A549 (cell line): ENCODE data around the gene CD27. TPM values are rescaled to one million over a fixed set of nuclear protein-coding genes. Genes with fewer than 3 reads are reported as not detected.

Source experiments
- ATAC-seq, 2 experiments: fragments of 200-7000 bp in 1 of 2; fragments of >200 bp in 1 of 2; cut with Nextera tagmentation in 1 of 2; cut with Tn5 transposase in 1 of 2; 3 replicates each; pipeline versions ENCODE4 v1.8.0 to v1.9.1; 2018 to 2020; ENCODE audit warnings: mild to moderate bottlenecking in 1 of 2, moderate library complexity in 1 of 2
- CTCF ChIA-PET: fragments of 300-600 bp; sonication (Branson Sonifier 250); formaldehyde crosslinking; extraction: SDS; loops from one replicate; lab custom pipeline; 2021; ENCODE audit warnings: antibody characterized with exemption, inconsistent platforms; lab: Yijun Ruan, JAX
- POLR2A ChIA-PET: fragments of 350-600 bp; formaldehyde crosslinking; extraction: SDS; loops from one replicate; lab custom pipeline; 2021; ENCODE audit warnings: antibody characterized with exemption, inconsistent platforms; lab: Yijun Ruan, JAX
- DNase-seq, 2 experiments: peaks; one replicate each; pipeline versions ENCODE4 v3.0.0 to v3.0.0-alpha.2; 2011 to 2016; ENCODE audit warnings: low read depth in 1 of 2, low spot score in 1 of 2
- FAIRE-seq: peaks from 2 replicates; lab custom pipeline; 2011; peaks lifted over from hg19 to GRCh38; lab: Jason Lieb, UNC
- H3K27ac ChIP-seq, 2 experiments: fragments of >200 bp; sonication (Bioruptor Twin); formaldehyde crosslinking; 3 replicates each; pipeline ENCODE4 v1.5.1; 2016 to 2017
- H3K4me1 ChIP-seq: fragments of >200 bp; sonication (Bioruptor Twin); formaldehyde crosslinking; 3 replicates; pipeline ENCODE4 v1.6.1; 2016
- H3K4me2 ChIP-seq: fragments of >200 bp; sonication (Bioruptor Twin); formaldehyde crosslinking; 3 replicates; pipeline ENCODE4 v1.6.1; 2016
- H3K4me3 ChIP-seq: fragments of >200 bp; sonication (Bioruptor Twin); formaldehyde crosslinking; 3 replicates; pipeline ENCODE4 v1.5.1; 2016
- H3K9me3 ChIP-seq: fragments of >200 bp; sonication (Bioruptor Twin); formaldehyde crosslinking; 3 replicates; pipeline ENCODE4 v1.6.1; 2016
- BCL3 ChIP-seq: fragments of >200 bp; sonication (Bioruptor Twin); formaldehyde crosslinking; IDR thresholded peaks from 3 replicates; pipeline ENCODE4 v1.6.1; 2016
- BHLHE40 ChIP-seq: IDR thresholded peaks from 2 replicates; pipeline ENCODE4 v1.6.1; 2012; ENCODE audit warnings: low read depth, low read length, inconsistent platforms
- CHD4 ChIP-seq: fragments of 200-600 bp; sonication (generic); IDR thresholded peaks from 2 replicates; pipeline ENCODE4 v1.6.1; 2016; ENCODE audit warnings: antibody characterized with exemption, mild to moderate bottlenecking, borderline replicate concordance
- FOSB ChIP-seq: fragments of 250-450 bp; sonication (Bioruptor Pico); IDR thresholded peaks from 2 replicates; pipeline ENCODE4 v1.5.0; 2020; ENCODE audit warnings: mild to moderate bottlenecking, moderate library complexity
- FOSL2 ChIP-seq, 2 experiments: fragments of 450-650 bp in 1 of 2; fragments of >200 bp in 1 of 2; sonication (Bioruptor Twin) in 1 of 2; formaldehyde crosslinking; IDR thresholded peaks; 2 replicates each; pipeline versions ENCODE4 v1.5.0 to v1.6.1; 2016 to 2020; ENCODE audit warnings: mild to moderate bottlenecking in 1 of 2, moderate library complexity in 1 of 2
- HES2 ChIP-seq: fragments of >200 bp; sonication (Bioruptor Twin); formaldehyde crosslinking; IDR thresholded peaks from 2 replicates; pipeline ENCODE4 v1.6.1; 2016
- HOXA7 ChIP-seq: fragments of 250-450 bp; sonication (Bioruptor Pico); IDR thresholded peaks from 2 replicates; pipeline ENCODE4 v1.5.0; 2020; ENCODE audit warnings: mild to moderate bottlenecking, moderate library complexity
- JUNB ChIP-seq: fragments of >200 bp; sonication (Bioruptor Twin); formaldehyde crosslinking; IDR thresholded peaks from 2 replicates; pipeline ENCODE4 v1.6.1; 2016
- MYC ChIP-seq: IDR thresholded peaks from 2 replicates; pipeline ENCODE4 v1.6.1; 2012; ENCODE audit warnings: mild to moderate bottlenecking, inconsistent platforms, low read length, improper control_type of control experiment, borderline replicate concordance
- NPAS2 ChIP-seq: fragments of 250-450 bp; sonication (Bioruptor Pico); IDR thresholded peaks from 2 replicates; pipeline ENCODE4 v1.8.0; 2022; ENCODE audit warnings: mild to moderate bottlenecking, moderate library complexity, borderline replicate concordance
- NR3C1 ChIP-seq: fragments of >200 bp; sonication (Bioruptor Twin); formaldehyde crosslinking; IDR thresholded peaks from 3 replicates; pipeline ENCODE4 v1.6.1; 2017
- POLR2A ChIP-seq: IDR thresholded peaks from 2 replicates; pipeline ENCODE4 v1.6.1; 2012; ENCODE audit warnings: mild to moderate bottlenecking, low read length
- POLR2AphosphoS2 ChIP-seq: conservative IDR thresholded peaks from 2 replicates; pipeline ENCODE4 v1.6.1; 2012; ENCODE audit warnings: low read length, improper control_type of control experiment, inconsistent platforms
- RARB ChIP-seq: fragments of 250-450 bp; sonication (Bioruptor Pico); IDR thresholded peaks from 2 replicates; pipeline ENCODE4 v1.8.0; 2021; ENCODE audit warnings: mild to moderate bottlenecking, moderate library complexity
- USF2 ChIP-seq: fragments of 450-650 bp; IDR thresholded peaks from 2 replicates; pipeline ENCODE4 v1.6.1; 2014; ENCODE audit warnings: antibody characterized with exemption
- ZC3H11A ChIP-seq: fragments of 450-650 bp; IDR thresholded peaks from 2 replicates; pipeline ENCODE4 v1.6.1; 2014; ENCODE audit warnings: antibody characterized with exemption, mild to moderate bottlenecking
- ZFP36 ChIP-seq: fragments of 450-650 bp; IDR thresholded peaks from 2 replicates; pipeline ENCODE4 v1.6.1; 2014; ENCODE audit warnings: borderline replicate concordance; ENCODE audit not compliant: partially characterized antibody
- ZSCAN20 ChIP-seq: fragments of 250-450 bp; sonication (Bioruptor Pico); IDR thresholded peaks from 2 replicates; pipeline ENCODE4 v1.8.0; 2022; ENCODE audit warnings: mild to moderate bottlenecking, moderate library complexity
- WGBS: methylation state at CpG from one replicate; pipeline ENCODE4 v1.1.6; 2017; ENCODE audit errors: missing lambda C conversion rate; 5-methylcytosine and 5-hydroxymethylcytosine counted together
- polyA plus RNA-seq, 4 experiments: library from polyadenylated mRNA; depleted of rRNA in 3 of 4; stranded (reverse); fragments of >200 nt; fragmentation: RNase III in 1 of 4; extraction: RNeasy Plus Mini Kit Qiagen cat#74134 plus additional on column Dnase treatment in 1 of 4; gene quantifications; 2 replicates in 3 of 4; 3 replicates in 1 of 4; pipeline ENCODE4 v1.2.3, GENCODE V29; 2011 to 2017
- TF ChIP-seq, protein P1 (sequence below): fragments of 250-450 bp; sonication (Bioruptor Pico); IDR thresholded peaks from 2 replicates; pipeline ENCODE4 v1.5.0; 2021; ENCODE audit warnings: mild to moderate bottlenecking, moderate library complexity, borderline replicate concordance
- TF ChIP-seq, protein P2 (sequence below): IDR thresholded peaks from 2 replicates; pipeline ENCODE4 v1.6.1; 2012
- TF ChIP-seq, protein P3 (sequence below): IDR thresholded peaks from 2 replicates; pipeline ENCODE4 v1.6.1; 2012
- TF ChIP-seq, protein P4 (sequence below): fragments of 200-600 bp; sonication (generic); IDR thresholded peaks from 2 replicates; pipeline ENCODE4 v1.6.1; 2016; ENCODE audit warnings: antibody characterized with exemption, mild to moderate bottlenecking, moderate library complexity

CD27 gene
- polyA plus RNA-seq, 2 of the 4 experiments (the other 2 are of a cell fraction), result not detected

GRCh38 chr12:6469609-6470374 lies 25.0 kb downstream of the CD27 start:
- FAIRE-seq, result no peak
- H3K4me1 ChIP-seq, result peaks cover 42% of the 10 kb centered on the region
- 40% methylated on average over 7 of the region's 16 CpGs for WGBS
- ChIA-PET CTCF (interaction anchor here (0.8 to 4.6 kb wide), 12 partner anchors 13 to 481 kb away, joined by 3 to 33 read pairs (median 4); partner anchors contain the start of gene MRPL51), POLR2A (interaction anchor here (0.8 to 2.7 kb wide), 40 partner anchors 9 to 302 kb away, joined by 3 to 42 read pairs (median 6); partner anchors contain the start of genes CD9, COPS7A, GAPDH and MRPL51)
- H3K27ac ChIP-seq, result peak overlapping the region; percentile 81 to 90
- H3K4me2 ChIP-seq, result peak overlapping the region; percentile 100
- TF ChIP-seq CHD4 (no peak), JUNB (no peak), USF2 (no peak), MYC (no peak), HES2 (no peak), FOSL2 (IDR thresholded peaks at IDR 0.05) (no peak), FOSL2 (CRISPR knock-in tag; IDR thresholded peaks at IDR 0.05) (no peak), ZFP36 (no peak), FOSB (CRISPR knock-in tag) (no peak), POLR2AphosphoS2 (no peak), NPAS2 (CRISPR knock-in tag) (no peak), RARB (CRISPR knock-in tag) (no peak), ZC3H11A (no peak), ZSCAN20 (CRISPR knock-in tag) (no peak), NR3C1 (no peak)
- TF ChIP-seq, protein P1, sequence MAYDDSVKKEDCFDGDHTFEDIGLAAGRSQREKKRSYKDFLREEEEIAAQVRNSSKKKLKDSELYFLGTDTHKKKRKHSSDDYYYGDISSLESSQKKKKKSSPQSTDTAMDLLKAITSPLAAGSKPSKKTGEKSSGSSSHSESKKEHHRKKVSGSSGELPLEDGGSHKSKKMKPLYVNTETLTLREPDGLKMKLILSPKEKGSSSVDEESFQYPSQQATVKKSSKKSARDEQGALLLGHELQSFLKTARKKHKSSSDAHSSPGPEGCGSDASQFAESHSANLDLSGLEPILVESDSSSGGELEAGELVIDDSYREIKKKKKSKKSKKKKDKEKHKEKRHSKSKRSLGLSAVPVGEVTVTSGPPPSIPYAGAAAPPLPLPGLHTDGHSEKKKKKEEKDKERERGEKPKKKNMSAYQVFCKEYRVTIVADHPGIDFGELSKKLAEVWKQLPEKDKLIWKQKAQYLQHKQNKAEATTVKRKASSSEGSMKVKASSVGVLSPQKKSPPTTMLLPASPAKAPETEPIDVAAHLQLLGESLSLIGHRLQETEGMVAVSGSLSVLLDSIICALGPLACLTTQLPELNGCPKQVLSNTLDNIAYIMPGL, result no peak
- TF ChIP-seq, protein P2, sequence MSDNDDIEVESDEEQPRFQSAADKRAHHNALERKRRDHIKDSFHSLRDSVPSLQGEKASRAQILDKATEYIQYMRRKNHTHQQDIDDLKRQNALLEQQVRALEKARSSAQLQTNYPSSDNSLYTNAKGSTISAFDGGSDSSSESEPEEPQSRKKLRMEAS, result no peak
- TF ChIP-seq, protein P3, sequence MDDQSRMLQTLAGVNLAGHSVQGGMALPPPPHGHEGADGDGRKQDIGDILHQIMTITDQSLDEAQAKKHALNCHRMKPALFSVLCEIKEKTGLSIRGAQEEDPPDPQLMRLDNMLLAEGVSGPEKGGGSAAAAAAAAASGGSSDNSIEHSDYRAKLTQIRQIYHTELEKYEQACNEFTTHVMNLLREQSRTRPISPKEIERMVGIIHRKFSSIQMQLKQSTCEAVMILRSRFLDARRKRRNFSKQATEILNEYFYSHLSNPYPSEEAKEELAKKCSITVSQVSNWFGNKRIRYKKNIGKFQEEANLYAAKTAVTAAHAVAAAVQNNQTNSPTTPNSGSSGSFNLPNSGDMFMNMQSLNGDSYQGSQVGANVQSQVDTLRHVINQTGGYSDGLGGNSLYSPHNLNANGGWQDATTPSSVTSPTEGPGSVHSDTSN, result no peak
- H3K4me3 ChIP-seq, result peak overlapping the region; percentile 68
- no peaks in the 10 kb centered on the region for H3K9me3 ChIP-seq
- DNase-seq, result no peak
- ATAC-seq, result peak; percentile 14 to 16; a peak in 5 of 6 replicates

DNA sequence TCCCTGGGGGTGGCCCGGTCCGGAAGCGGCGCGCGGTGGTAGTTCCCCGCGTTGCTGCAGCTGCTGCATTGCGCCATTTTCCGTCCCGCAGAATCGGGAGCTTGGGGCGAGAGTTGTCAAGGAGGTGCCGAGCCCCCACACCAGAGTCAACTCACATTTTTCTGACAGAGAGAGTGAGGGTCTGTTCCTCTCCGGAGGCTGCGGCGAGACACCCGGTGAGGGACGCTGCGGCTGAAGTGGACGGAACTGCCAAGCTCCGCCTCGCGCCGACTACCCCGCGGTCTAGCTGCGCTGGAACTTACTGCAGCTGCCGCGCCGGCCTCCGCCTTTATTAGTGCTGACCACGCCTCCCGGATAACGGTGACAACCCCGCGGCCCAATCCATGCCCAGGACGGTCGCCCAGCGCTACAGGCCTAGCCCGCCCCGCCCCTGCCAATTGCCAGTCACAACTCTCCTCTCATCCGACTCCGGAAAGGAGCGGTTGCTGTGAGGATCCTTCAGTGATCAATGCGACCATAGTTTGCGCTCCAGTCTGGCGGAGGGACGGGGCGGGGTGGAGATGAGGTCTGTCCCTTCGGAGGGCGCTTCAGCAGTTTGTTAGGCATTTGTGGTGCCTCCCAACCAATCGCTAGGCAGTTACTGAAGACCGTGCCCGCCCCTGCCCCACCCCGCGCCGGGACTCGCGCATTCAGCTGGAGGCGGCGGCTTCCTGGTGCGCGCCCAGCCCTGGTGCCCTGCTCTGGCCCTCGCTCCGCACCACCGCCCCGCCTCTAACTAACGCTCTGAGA lies 25.8 kb downstream of the CD27 start, which contains the start of gene VAMP1:
TSS of gene VAMP1 (minus strand) at position 303 of the 789 bp plus-strand sequence. CDS start at position 157, 146 bp downstream.
- Histone ChIP-seq H3K4me1 (peaks cover 38% of the 10 kb centered on the region), H3K4me3 (peak within 1 kb of the TSS; percentile 68), H3K4me2 (peak within 1 kb of the TSS; percentile 100), H3K27ac (peak within 1 kb of the TSS; percentile 81 to 90), H3K9me3 (no peaks in the 10 kb centered on the region)
- ChIA-PET CTCF (interaction anchor here (0.8 to 4.6 kb wide), 11 partner anchors 13 to 482 kb away, joined by 3 to 33 read pairs (median 4); partner anchors contain the start of gene MRPL51), POLR2A (interaction anchor here (0.6 to 2.7 kb wide), 46 partner anchors 8 to 386 kb away, joined by 3 to 42 read pairs (median 4); partner anchors contain the start of genes CD9, COPS7A, GAPDH and LTBR)
- under 1% methylated on average over 46 of the region's 69 CpGs for WGBS
- peak; percentile 95 to 96 for ATAC-seq
- DNase-seq, result peak; percentile 98
- no peak for FAIRE-seq
- TF ChIP-seq MYC, result peak; percentile 36; the same call in 1 of the 2 replicates
- TF ChIP-seq, protein P4, sequence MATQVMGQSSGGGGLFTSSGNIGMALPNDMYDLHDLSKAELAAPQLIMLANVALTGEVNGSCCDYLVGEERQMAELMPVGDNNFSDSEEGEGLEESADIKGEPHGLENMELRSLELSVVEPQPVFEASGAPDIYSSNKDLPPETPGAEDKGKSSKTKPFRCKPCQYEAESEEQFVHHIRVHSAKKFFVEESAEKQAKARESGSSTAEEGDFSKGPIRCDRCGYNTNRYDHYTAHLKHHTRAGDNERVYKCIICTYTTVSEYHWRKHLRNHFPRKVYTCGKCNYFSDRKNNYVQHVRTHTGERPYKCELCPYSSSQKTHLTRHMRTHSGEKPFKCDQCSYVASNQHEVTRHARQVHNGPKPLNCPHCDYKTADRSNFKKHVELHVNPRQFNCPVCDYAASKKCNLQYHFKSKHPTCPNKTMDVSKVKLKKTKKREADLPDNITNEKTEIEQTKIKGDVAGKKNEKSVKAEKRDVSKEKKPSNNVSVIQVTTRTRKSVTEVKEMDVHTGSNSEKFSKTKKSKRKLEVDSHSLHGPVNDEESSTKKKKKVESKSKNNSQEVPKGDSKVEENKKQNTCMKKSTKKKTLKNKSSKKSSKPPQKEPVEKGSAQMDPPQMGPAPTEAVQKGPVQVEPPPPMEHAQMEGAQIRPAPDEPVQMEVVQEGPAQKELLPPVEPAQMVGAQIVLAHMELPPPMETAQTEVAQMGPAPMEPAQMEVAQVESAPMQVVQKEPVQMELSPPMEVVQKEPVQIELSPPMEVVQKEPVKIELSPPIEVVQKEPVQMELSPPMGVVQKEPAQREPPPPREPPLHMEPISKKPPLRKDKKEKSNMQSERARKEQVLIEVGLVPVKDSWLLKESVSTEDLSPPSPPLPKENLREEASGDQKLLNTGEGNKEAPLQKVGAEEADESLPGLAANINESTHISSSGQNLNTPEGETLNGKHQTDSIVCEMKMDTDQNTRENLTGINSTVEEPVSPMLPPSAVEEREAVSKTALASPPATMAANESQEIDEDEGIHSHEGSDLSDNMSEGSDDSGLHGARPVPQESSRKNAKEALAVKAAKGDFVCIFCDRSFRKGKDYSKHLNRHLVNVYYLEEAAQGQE, result peak; percentile 35; the same call in 1 of the 2 replicates
- TF ChIP-seq POLR2A, result peak; percentile 100
- no peak for TF ChIP-seq BHLHE40
- TF ChIP-seq BCL3, result peak; percentile 99
- no peak for TF ChIP-seq HOXA7 (CRISPR knock-in tag)
- TF ChIP-seq, protein P3, result peak; percentile 89
